DND-41 (cell line): ENCODE measurements around the gene BRDT.

Experiments
- ATAC-seq: fragments of 200-7000 bp; cut with Tn5 transposase; 3 replicates; pipeline ENCODE4 v1.9.1; 2021; ENCODE audit warnings: low read depth; ENCODE audit not compliant: insufficient read depth
- DNase-seq: peaks from one replicate; pipeline ENCODE4 v3.0.0-alpha.2; 2020
- H2AFZ ChIP-seq: 2 replicates; pipeline ENCODE4 v1.6.0; 2012; ENCODE audit warnings: low read depth, low read length
- H3K27ac ChIP-seq: 2 replicates; pipeline ENCODE4 v1.5.1; 2012; ENCODE audit warnings: low read length, inconsistent platforms
- H3K27me3 ChIP-seq: fragments of 200-600 bp; sonication (generic); 2 replicates; pipeline ENCODE4 v1.6.0; 2012; ENCODE audit warnings: low read length, mild to moderate bottlenecking, inconsistent platforms; ENCODE audit not compliant: insufficient read depth, poor library complexity
- H3K36me3 ChIP-seq: 2 replicates; pipeline ENCODE4 v1.5.1; 2012; ENCODE audit warnings: low read length, inconsistent platforms; ENCODE audit not compliant: insufficient read depth
- H3K4me1 ChIP-seq: 2 replicates; pipeline ENCODE4 v1.5.1; 2012; ENCODE audit warnings: mild to moderate bottlenecking, low read length; ENCODE audit not compliant: insufficient read depth
- H3K4me2 ChIP-seq: 2 replicates; pipeline ENCODE4 v1.6.0; 2012; ENCODE audit warnings: mild to moderate bottlenecking, moderate library complexity, low read length, inconsistent platforms; ENCODE audit not compliant: insufficient read depth
- H3K4me3 ChIP-seq, 2 experiments: fragments of 200-600 bp in 1 of 2; shearing (Covaris generic) in 1 of 2; 2 replicates each; pipeline ENCODE4 v1.5.1; 2012 to 2016; ENCODE audit warnings: inconsistent platforms in 2 of 2, low read length in 2 of 2, mild to moderate bottlenecking in 2 of 2, low read depth in 1 of 2, moderate library complexity in 1 of 2
- H3K79me2 ChIP-seq: 2 replicates; pipeline ENCODE4 v1.6.0; 2012; ENCODE audit warnings: low read length, inconsistent platforms; ENCODE audit not compliant: insufficient read depth
- H3K9ac ChIP-seq: 2 replicates; pipeline ENCODE4 v1.6.0; 2012; ENCODE audit warnings: low read depth, mild to moderate bottlenecking, inconsistent platforms, low read length, moderate library complexity
- H3K9me3 ChIP-seq: 2 replicates; pipeline ENCODE4 v1.5.1; 2012; ENCODE audit warnings: low read length, moderate library complexity, mild to moderate bottlenecking, inconsistent platforms; ENCODE audit not compliant: insufficient read depth, severe bottlenecking
- H4K20me1 ChIP-seq: 2 replicates; pipeline ENCODE4 v1.6.0; 2012; ENCODE audit warnings: low read length; ENCODE audit not compliant: insufficient read depth
- EZH2 ChIP-seq: IDR thresholded peaks from 3 replicates; pipeline ENCODE4 v1.6.1; 2012; ENCODE audit warnings: borderline replicate concordance, low read depth, mild to moderate bottlenecking, moderate library complexity, low read length, inconsistent platforms; ENCODE audit not compliant: severe bottlenecking
- TF ChIP-seq, protein P1 (sequence below): IDR thresholded peaks from 2 replicates; pipeline ENCODE4 v1.5.1; 2012; ENCODE audit warnings: borderline replicate concordance, low read length, moderate library complexity, mild to moderate bottlenecking; ENCODE audit not compliant: poor library complexity, severe bottlenecking; ENCODE audit errors: extremely low read depth

BRDT gene

DNA sequence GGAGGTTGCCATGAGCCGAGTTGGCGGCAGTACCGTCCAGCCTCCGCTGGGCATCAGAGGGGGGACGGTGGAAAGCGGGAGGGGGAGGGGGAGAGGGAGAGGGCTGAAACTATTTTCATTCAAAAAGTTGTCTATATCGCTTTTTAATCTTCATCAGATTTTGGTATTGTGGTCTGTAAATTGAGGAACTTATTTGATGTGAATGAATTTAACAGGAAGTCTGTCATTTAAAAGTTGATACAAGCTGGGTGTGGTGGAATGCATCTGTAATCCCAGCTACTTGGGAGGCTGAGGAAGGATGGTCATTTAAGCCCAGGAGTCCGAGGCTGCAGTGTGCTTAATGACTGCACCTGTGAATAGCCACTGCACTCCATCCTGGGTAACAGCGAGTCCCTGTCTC is 77.6 kb downstream of the BRDT start:
- Histone ChIP-seq H4K20me1 (no peaks in the 10 kb centered on the region), H3K36me3 (no peaks in the 10 kb centered on the region), H3K27me3 (no peaks in the 10 kb centered on the region), H2AFZ (no peak overlapping the region), H3K9ac (no peak overlapping the region), H3K79me2 (no peaks in the 10 kb centered on the region), H3K4me2 (no peak overlapping the region), H3K4me1 (peaks cover 33% of the 10 kb centered on the region), H3K4me3 (no peak overlapping the region), H3K27ac (no peak overlapping the region), H3K9me3 (no peaks in the 10 kb centered on the region)
- no peak for TF ChIP-seq EZH2
- TF ChIP-seq, protein P1, sequence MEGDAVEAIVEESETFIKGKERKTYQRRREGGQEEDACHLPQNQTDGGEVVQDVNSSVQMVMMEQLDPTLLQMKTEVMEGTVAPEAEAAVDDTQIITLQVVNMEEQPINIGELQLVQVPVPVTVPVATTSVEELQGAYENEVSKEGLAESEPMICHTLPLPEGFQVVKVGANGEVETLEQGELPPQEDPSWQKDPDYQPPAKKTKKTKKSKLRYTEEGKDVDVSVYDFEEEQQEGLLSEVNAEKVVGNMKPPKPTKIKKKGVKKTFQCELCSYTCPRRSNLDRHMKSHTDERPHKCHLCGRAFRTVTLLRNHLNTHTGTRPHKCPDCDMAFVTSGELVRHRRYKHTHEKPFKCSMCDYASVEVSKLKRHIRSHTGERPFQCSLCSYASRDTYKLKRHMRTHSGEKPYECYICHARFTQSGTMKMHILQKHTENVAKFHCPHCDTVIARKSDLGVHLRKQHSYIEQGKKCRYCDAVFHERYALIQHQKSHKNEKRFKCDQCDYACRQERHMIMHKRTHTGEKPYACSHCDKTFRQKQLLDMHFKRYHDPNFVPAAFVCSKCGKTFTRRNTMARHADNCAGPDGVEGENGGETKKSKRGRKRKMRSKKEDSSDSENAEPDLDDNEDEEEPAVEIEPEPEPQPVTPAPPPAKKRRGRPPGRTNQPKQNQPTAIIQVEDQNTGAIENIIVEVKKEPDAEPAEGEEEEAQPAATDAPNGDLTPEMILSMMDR: no peak
- no peak for DNase-seq
- no peak for ATAC-seq

DNA sequence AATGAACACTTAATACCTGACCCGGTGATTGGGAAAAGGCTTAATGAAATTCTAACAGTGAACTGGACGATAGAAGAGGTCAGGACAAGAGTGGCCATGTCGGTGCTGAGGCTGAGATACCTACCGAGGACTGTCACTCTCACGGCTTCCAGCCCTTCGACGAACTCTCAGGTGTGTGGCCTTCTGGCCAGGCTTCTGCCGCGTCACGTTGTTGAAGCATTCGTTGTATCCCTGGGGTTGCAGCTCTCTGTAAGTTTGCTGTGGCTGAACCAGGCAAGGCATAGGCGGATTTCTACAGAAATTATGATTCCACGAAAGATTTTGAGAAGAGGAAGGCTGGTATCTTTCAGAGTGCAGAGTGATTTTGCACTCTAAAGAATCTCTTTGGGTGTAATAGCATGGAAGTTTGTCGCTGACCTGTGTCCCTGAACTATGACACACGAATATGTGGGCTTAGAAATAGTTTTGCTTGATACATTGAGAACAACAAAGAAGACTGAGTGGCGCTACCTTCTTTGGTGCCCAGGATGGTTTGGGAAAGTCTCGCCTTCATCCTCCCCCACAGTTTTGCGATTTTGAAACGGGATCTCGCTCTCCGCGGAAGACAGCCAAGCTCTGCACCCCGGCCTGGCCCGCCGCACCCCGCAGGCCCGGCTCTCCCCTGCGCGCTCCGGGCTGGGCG is 80.2 kb downstream of the BRDT start:
- H3K9ac ChIP-seq: peak overlapping the region; percentile 89
- H3K36me3 ChIP-seq: peaks cover 6% of the 10 kb centered on the region; the same call in 1 of the 2 replicates
- peak overlapping the region; percentile 90 for H3K27ac ChIP-seq
- H4K20me1 ChIP-seq: no peaks in the 10 kb centered on the region
- DNase-seq (peak; percentile 41), ATAC-seq (no peak)
- no peak for TF ChIP-seq EZH2
- TF ChIP-seq, protein P1: no peak
- no peaks in the 10 kb centered on the region for H3K27me3 ChIP-seq
- H3K4me3 ChIP-seq: peak overlapping the region in 1 of 2 experiments; percentile 75; a peak in 3 of 4 replicates
- peak overlapping the region; percentile 83 for H3K4me2 ChIP-seq
- no peaks in the 10 kb centered on the region for H3K9me3 ChIP-seq
- H2AFZ ChIP-seq: peak overlapping the region; percentile 96
- H3K4me1 ChIP-seq: peaks cover 35% of the 10 kb centered on the region
- no peaks in the 10 kb centered on the region for H3K79me2 ChIP-seq

DNA sequence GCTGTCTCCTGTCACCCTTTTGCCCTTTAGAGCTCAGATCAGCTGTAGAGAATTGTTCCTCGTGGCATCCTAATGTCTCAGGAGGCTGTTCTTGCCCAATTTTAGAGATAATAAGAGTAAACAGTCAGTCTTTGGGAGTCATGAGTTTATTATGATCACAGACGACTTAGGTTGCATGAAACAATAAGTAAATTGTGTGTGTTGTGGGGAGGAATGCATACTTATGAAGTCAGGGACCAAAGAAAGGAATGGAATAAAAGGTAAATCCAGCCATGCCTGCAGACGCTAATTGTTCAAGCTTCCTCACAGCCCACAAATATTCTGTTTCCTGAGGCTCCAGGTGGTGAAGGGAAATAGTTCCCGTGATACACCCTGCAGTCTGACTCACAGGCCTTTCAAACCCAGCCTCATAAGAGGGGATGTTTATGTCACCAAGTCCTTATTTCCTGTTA is 81.5 kb downstream of the BRDT start:
- Histone ChIP-seq H3K4me3 (peak overlapping the region; percentile 59 to 75; a peak in 3 of 4 replicates), H4K20me1 (no peaks in the 10 kb centered on the region), H3K9me3 (no peaks in the 10 kb centered on the region), H3K4me2 (peak overlapping the region; percentile 83), H2AFZ (peak overlapping the region; percentile 96), H3K27ac (peak overlapping the region; percentile 90), H3K79me2 (no peaks in the 10 kb centered on the region), H3K27me3 (no peaks in the 10 kb centered on the region), H3K4me1 (peaks cover 35% of the 10 kb centered on the region), H3K36me3 (peaks cover 12% of the 10 kb centered on the region; the same call in 1 of the 2 replicates), H3K9ac (peak overlapping the region; percentile 89)
- ATAC-seq: peak; percentile 84
- peak; percentile 75 for DNase-seq
- TF ChIP-seq, protein P1: no peak
- TF ChIP-seq EZH2: no peak
